Fibroblast of villous mesenchyme (primary cell): ENCODE measurements around the gene PTPRK. TPM values are rescaled to one million over a fixed set of nuclear protein-coding genes. Genes with fewer than 3 reads are reported as not detected.

ENCODE experiments used
- DNase-seq: peaks from one replicate; pipeline ENCODE4 v3.0.0-alpha.2; 2010; ENCODE audit warnings: low read depth
- H3K4me3 ChIP-seq: 2 replicates; pipeline ENCODE4 v1.5.1; 2011; ENCODE audit warnings: low read depth, mild to moderate bottlenecking, low read length
- CTCF ChIP-seq: IDR thresholded peaks from 2 replicates; pipeline ENCODE4 v1.5.1; 2012; ENCODE audit warnings: low read depth, mild to moderate bottlenecking, low read length; ENCODE audit not compliant: insufficient read depth
- total RNA-seq: library from RNA; depleted of rRNA; stranded (reverse); fragments of >200 nt; gene quantifications from 2 replicates; pipeline ENCODE4 v1.2.3, GENCODE V29; 2012

The PTPRK gene
- total RNA-seq, 1 donor = 70.0 TPM

GRCh38 chr6:127945434-127946097 is 574.8 kb downstream of the PTPRK start:
- no peak for TF ChIP-seq CTCF
- DNase-seq = no peak
- no peak overlapping the region for H3K4me3 ChIP-seq

DNA sequence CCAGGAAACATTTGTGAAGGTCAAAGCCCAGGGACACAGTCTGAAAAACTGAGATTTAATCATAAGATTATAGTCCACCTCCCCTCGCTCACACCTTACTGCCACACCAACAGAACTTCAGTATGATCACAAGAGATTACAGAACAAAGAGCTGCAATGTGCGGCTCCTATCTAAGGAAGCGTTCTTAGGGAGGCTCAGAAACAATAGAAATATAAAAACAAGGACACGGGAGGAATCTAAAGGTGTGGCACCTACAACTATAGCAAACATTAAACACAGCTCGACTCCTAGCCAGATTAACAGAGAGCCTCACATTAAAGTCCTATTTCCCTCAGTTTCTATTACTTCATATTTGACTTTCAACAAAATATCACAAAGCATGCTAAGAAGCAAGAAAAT is 579.2 kb downstream of the PTPRK start:
- TF ChIP-seq CTCF = no peak

GRCh38 chr6:127939442-127940066 is 580.8 kb downstream of the PTPRK start:
- no peak for TF ChIP-seq CTCF

More for the DNA sequence above, 579.2 kb downstream of the PTPRK start:
- DNase-seq = no peak
- H3K4me3 ChIP-seq = no peak overlapping the region

DNA sequence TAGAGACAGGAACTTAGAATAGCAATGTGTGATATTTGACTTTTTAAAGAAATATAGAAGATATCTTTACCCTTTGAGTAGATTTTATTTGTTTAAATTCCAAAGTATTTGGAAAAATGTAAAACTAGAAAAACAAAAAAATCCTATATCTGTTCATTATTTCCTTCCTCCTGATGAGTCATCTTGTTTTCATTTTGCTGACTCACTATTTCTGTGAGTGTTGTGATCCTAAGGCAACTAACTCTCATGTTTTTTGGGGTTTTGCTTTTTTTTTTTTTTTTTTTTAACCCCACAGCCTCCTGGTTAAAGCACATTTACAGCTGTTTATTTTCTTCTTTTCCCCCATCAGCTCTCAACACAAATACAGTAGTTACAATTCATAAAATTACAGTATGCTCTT is 581.7 kb downstream of the PTPRK start:
- no peak for TF ChIP-seq CTCF
- peak; percentile 48 for DNase-seq
- no peak overlapping the region for H3K4me3 ChIP-seq

More at GRCh38 chr6:127939442-127940066, 580.8 kb downstream of the PTPRK start:
- no peak overlapping the region for H3K4me3 ChIP-seq
- peak; percentile 21 for DNase-seq

DNA sequence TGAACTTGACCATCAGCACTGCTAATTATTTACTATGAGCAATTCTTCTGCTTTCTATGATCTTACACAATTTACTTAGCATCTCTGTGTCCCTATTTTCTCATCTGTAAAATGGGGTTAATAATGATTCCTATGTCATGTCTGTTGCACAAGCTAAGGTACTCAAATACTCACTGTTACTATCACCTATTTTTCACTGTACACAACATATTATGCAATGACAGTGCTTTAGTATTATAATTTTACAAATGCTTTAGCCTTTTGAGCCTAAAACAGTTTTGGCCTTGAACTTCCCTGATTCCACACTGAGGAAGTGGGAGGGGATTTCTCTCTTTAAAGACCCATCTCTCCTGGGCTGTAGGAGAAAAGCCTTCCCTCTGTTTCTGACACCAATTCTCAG is 582.7 kb downstream of the PTPRK start:
- no peak for TF ChIP-seq CTCF
- no peak for DNase-seq
- no peak overlapping the region for H3K4me3 ChIP-seq

GRCh38 chr6:127937102-127937501 is 583.3 kb downstream of the PTPRK start:
- no peak for DNase-seq
- TF ChIP-seq CTCF = no peak

DNA sequence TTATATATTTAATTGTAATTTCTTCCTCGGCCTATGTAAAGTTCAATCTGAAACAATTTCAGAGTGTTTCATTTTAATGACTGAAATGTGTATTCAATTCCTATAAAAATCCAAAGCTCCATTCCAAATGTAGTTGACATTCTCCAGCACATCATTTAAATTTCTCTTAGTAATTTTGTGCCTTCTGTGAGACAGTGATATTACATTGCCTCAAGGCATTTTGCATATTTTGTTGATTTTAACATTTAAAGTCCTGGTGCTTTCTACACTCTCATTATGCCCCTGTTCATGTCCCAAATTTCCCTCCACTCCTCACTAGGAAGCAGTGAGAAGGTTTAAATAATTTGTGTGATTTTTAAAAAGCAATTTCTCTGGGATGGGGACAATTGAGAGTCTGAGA is 585.4 kb downstream of the PTPRK start:
- no peak overlapping the region for H3K4me3 ChIP-seq
- no peak for DNase-seq
- no peak for TF ChIP-seq CTCF

More at GRCh38 chr6:127937102-127937501, 583.3 kb downstream of the PTPRK start:
- no peak overlapping the region for H3K4me3 ChIP-seq
